ENCODE results near the gene MAGI2.
"Not testable (repeated sequence)": the region's sequence is repeated elsewhere in the genome, so short reads cannot be mapped to it uniquely, and the experiment has no call there.

The MAGI2 gene

GRCh38 chr7:78260826-78261225, 1192.6 kb downstream of the MAGI2 start:
- DNase-seq, result no peak

- no peak for DNase-seq
Measured at GRCh38 chr7:78254726-78255055, 1198.8 kb downstream of the MAGI2 start.

GRCh38 chr7:78253850-78254725, 1199.4 kb downstream of the MAGI2 start:
- no peak for DNase-seq

- DNase-seq, result no peak
Measured at GRCh38 chr7:78248867-78249266, 1204.6 kb downstream of the MAGI2 start.

GRCh38 chr7:78247910-78248689, 1205.4 kb downstream of the MAGI2 start:
- no peak for DNase-seq

GRCh38 chr7:78240179-78240578, 1213.3 kb downstream of the MAGI2 start:
- not testable (repeated sequence) for DNase-seq

- no peak for DNase-seq
Measured at GRCh38 chr7:78234634-78235033, 1218.8 kb downstream of the MAGI2 start.

- DNase-seq, result no peak
Measured at GRCh38 chr7:78232806-78233205, 1220.7 kb downstream of the MAGI2 start.

- DNase-seq, result no peak
Measured at GRCh38 chr7:78226059-78226719, 1227.3 kb downstream of the MAGI2 start.

- DNase-seq, result no peak
Measured at GRCh38 chr7:78225534-78225933, 1227.9 kb downstream of the MAGI2 start.

GRCh38 chr7:78224923-78225322, 1228.5 kb downstream of the MAGI2 start:
- DNase-seq, result no peak

GRCh38 chr7:78223598-78223997, 1229.9 kb downstream of the MAGI2 start:
- no peak for DNase-seq

GRCh38 chr7:78222001-78222751, 1231.3 kb downstream of the MAGI2 start:
- no peak for DNase-seq

- no peak for DNase-seq
Measured at GRCh38 chr7:78220754-78221153, 1232.7 kb downstream of the MAGI2 start.

GRCh38 chr7:78218876-78219275, 1234.6 kb downstream of the MAGI2 start:
- DNase-seq, result no peak

- DNase-seq, result no peak
Measured at GRCh38 chr7:78218051-78218450, 1235.4 kb downstream of the MAGI2 start.

- DNase-seq, result no peak
Measured at GRCh38 chr7:78215199-78215598, 1238.3 kb downstream of the MAGI2 start.

GRCh38 chr7:78213402-78213801, 1240.1 kb downstream of the MAGI2 start:
- DNase-seq, result no peak

GRCh38 chr7:78212476-78213060, 1240.9 kb downstream of the MAGI2 start:
- DNase-seq, result no peak

- DNase-seq, result no peak
Measured at GRCh38 chr7:78207269-78207668, 1246.2 kb downstream of the MAGI2 start.

GRCh38 chr7:78206769-78207168, 1246.7 kb downstream of the MAGI2 start:
- no peak for DNase-seq

- no peak for DNase-seq
Measured at GRCh38 chr7:78203042-78203720, 1250.3 kb downstream of the MAGI2 start.

Measured in central memory CD4-positive, alpha-beta T cell (primary cell).